HTERT RPE-1 (cell line): ENCODE data around the gene STARD10.

Source experiments
- in situ Hi-C: fragments of 300-500 bp; cut with MboI; formaldehyde crosslinking; loops from 4 replicates; pipeline ENCODE4 v1.14.3; 2020; ENCODE audit warnings: low sequenced_read_pairs

STARD10 gene

GRCh38 chr11:72750086-72750485 lies 43.8 kb downstream of the STARD10 start:
- in situ Hi-C loops, result no loop called here

- in situ Hi-C loops, result no loop called here
Measured at GRCh38 chr11:72747289-72747855, 46.5 kb downstream of the STARD10 start.

- in situ Hi-C loops, result no loop called here
Measured at GRCh38 chr11:72746821-72747220, 47.0 kb downstream of the STARD10 start.

- in situ Hi-C loops, result no loop called here
Measured at GRCh38 chr11:72745925-72746550, 47.8 kb downstream of the STARD10 start.

GRCh38 chr11:72745511-72745910 lies 48.3 kb downstream of the STARD10 start:
- in situ Hi-C loops, result no loop called here

- in situ Hi-C loops, result no loop called here
Measured at GRCh38 chr11:72744474-72744873, 49.4 kb downstream of the STARD10 start.

- in situ Hi-C loops, result no loop called here
Measured at GRCh38 chr11:72743321-72744221, 50.3 kb downstream of the STARD10 start.

- in situ Hi-C loops, result no loop called here
Measured at GRCh38 chr11:72742513-72743320, 51.1 kb downstream of the STARD10 start.

GRCh38 chr11:72741849-72742512 lies 51.9 kb downstream of the STARD10 start:
- in situ Hi-C loops, result no loop called here

- in situ Hi-C loops, result no loop called here
Measured at GRCh38 chr11:72741429-72741833, 52.4 kb downstream of the STARD10 start.

GRCh38 chr11:72740562-72741428 lies 53.1 kb downstream of the STARD10 start:
- in situ Hi-C loops, result no loop called here

GRCh38 chr11:72740060-72740424 lies 53.8 kb downstream of the STARD10 start:
- in situ Hi-C loops, result no loop called here

GRCh38 chr11:72739240-72740059 lies 54.4 kb downstream of the STARD10 start:
- in situ Hi-C loops, result no loop called here

- in situ Hi-C loops, result no loop called here
Measured at GRCh38 chr11:72738199-72739141, 55.4 kb downstream of the STARD10 start.

GRCh38 chr11:72737336-72737735 lies 56.5 kb downstream of the STARD10 start:
- in situ Hi-C loops, result no loop called here

- in situ Hi-C loops, result no loop called here
Measured at GRCh38 chr11:72736452-72737069, 57.3 kb downstream of the STARD10 start.

- in situ Hi-C loops, result no loop called here
Measured at GRCh38 chr11:72735495-72736027, 58.3 kb downstream of the STARD10 start.
